K562 (cell line): ENCODE data around the gene LMO4. TPM values are rescaled to one million over a fixed set of nuclear protein-coding genes. Genes with fewer than 3 reads are reported as not detected.

ENCODE experiments used
- CXXC5 ChIP-seq: fragments of 250-450 bp; sonication (Bioruptor Pico); IDR thresholded peaks from 2 replicates; pipeline ENCODE4 v1.8.0; 2022; ENCODE audit warnings: inconsistent platforms, mild to moderate bottlenecking, moderate library complexity
- FOXO4 ChIP-seq: fragments of 450-650 bp; formaldehyde crosslinking; IDR thresholded peaks from 2 replicates; pipeline ENCODE4 v1.4.0; 2020; ENCODE audit warnings: mild to moderate bottlenecking, moderate library complexity
- GATAD2B ChIP-seq: fragments of 450-650 bp; IDR thresholded peaks from 2 replicates; pipeline ENCODE4 v1.6.1; 2017; ENCODE audit warnings: mild to moderate bottlenecking, borderline replicate concordance
- ILF3 ChIP-seq: fragments of 450-650 bp; IDR thresholded peaks from 2 replicates; pipeline ENCODE4 v1.6.1; 2018; ENCODE audit warnings: antibody characterized with exemption, mild to moderate bottlenecking, moderate library complexity, borderline replicate concordance
- KDM5B ChIP-seq: fragments of 200-600 bp; sonication (generic); IDR thresholded peaks from 2 replicates; pipeline ENCODE4 v1.6.1; 2012; ENCODE audit warnings: low read depth, mild to moderate bottlenecking, moderate library complexity, low read length, control low read depth, inconsistent platforms; ENCODE audit not compliant: insufficient replicate concordance
- NEUROD1 ChIP-seq: fragments of 150-350 bp; IDR thresholded peaks from 2 replicates; pipeline ENCODE4 v1.6.1; 2014; ENCODE audit warnings: borderline replicate concordance, low read length, low read depth; ENCODE audit not compliant: partially characterized antibody
- NONO ChIP-seq, 2 experiments: fragments of 200-400 bp in 1 of 2; fragments of 450-650 bp in 1 of 2; formaldehyde crosslinking in 1 of 2; IDR thresholded peaks; 2 replicates each; pipeline ENCODE4 v1.6.1; 2017; ENCODE audit warnings: low read depth in 2 of 2, mild to moderate bottlenecking in 2 of 2, moderate library complexity in 2 of 2, low read length in 1 of 2
- PCBP1 ChIP-seq: fragments of 200-400 bp; formaldehyde crosslinking; IDR thresholded peaks from 2 replicates; pipeline ENCODE4 v1.6.1; 2018; ENCODE audit warnings: mild to moderate bottlenecking, low read depth, low read length; ENCODE audit not compliant: poor library complexity, severe bottlenecking
- POLR2A ChIP-seq: fragments of 450-650 bp; conservative IDR thresholded peaks from 2 replicates; pipeline ENCODE4 v1.6.1; 2016
- POLR2H ChIP-seq: IDR thresholded peaks from 2 replicates; pipeline ENCODE4 v1.6.1; 2016; ENCODE audit warnings: missing genetic modification characterization, low read depth, mild to moderate bottlenecking, control low read depth, missing compliant biosample characterization, moderate library complexity
- POU5F1 ChIP-seq: fragments of 150-350 bp; IDR thresholded peaks from 2 replicates; pipeline ENCODE4 v1.6.1; 2014; ENCODE audit warnings: borderline replicate concordance, low read length, low read depth, mild to moderate bottlenecking; ENCODE audit not compliant: partially characterized antibody
- RFX1 ChIP-seq: fragments of 450-650 bp; IDR thresholded peaks from 2 replicates; pipeline ENCODE4 v1.6.1; 2016; ENCODE audit warnings: mild to moderate bottlenecking, moderate library complexity
- SMAD1 ChIP-seq: fragments of 150-350 bp; IDR thresholded peaks from 2 replicates; pipeline ENCODE4 v1.6.1; 2014; ENCODE audit warnings: low read length, low read depth; ENCODE audit not compliant: partially characterized antibody
- SP2 ChIP-seq: IDR thresholded peaks from 2 replicates; pipeline ENCODE4 v1.6.1; 2011; ENCODE audit warnings: mild to moderate bottlenecking, low read depth, low read length, moderate library complexity; ENCODE audit not compliant: poor library complexity, severe bottlenecking; ENCODE audit errors: extremely low read depth
- TCF7L2 ChIP-seq: fragments of 150-350 bp; IDR thresholded peaks from 2 replicates; pipeline ENCODE4 v1.6.1; 2016; ENCODE audit warnings: low read depth, mild to moderate bottlenecking, low read length, moderate library complexity
- TGIF2 ChIP-seq: sonication (generic); formaldehyde crosslinking; IDR thresholded peaks from 2 replicates; pipeline ENCODE4 v1.8.1; 2022; ENCODE audit warnings: mild to moderate bottlenecking, missing genetic modification reagents, moderate library complexity
- polyA plus RNA-seq, 8 experiments: library from polyadenylated mRNA; depleted of rRNA in 4 of 8; stranded (reverse) in 5 of 8; unstranded in 3 of 8; fragments of >200 nt; fragmentation: Nextera tagmentation in 2 of 8; fragmentation: Illumina TruSeq in 1 of 8; extraction: Ambion mirVana in 2 of 8; extraction: Trizol in 1 of 8; gene quantifications; 2 replicates each; pipeline versions ENCODE4 v1.2.1 to v1.2.3, GENCODE V29; 2011 to 2014; ENCODE audit warnings: inconsistent platforms in 1 of 8, missing spikeins in 1 of 8
- total RNA-seq, 7 experiments: library from RNA; depleted of rRNA in 6 of 7; stranded (reverse); fragments of >200 nt in 6 of 7; fragmentation: Illumina TruSeq in 2 of 7; extraction: Trizol in 2 of 7; gene quantifications; 2 replicates each; pipeline versions ENCODE4 v1.2.1 to v1.2.3, GENCODE V29; 2011 to 2021; ENCODE audit warnings: low replicate concordance in 1 of 7
- TF ChIP-seq, protein P1 (sequence below): sonication (generic); formaldehyde crosslinking; IDR thresholded peaks from 2 replicates; pipeline ENCODE4 v1.8.0; 2022; ENCODE audit warnings: missing genetic modification reagents, mild to moderate bottlenecking, borderline replicate concordance

The LMO4 gene
- total and polyA plus RNA-seq, 9 of the 15 experiments (the other 6 are each of a cell fraction or from before 2014, with no cell fraction given): 3.1 to 35.3 (median 22.4) TPM

DNA sequence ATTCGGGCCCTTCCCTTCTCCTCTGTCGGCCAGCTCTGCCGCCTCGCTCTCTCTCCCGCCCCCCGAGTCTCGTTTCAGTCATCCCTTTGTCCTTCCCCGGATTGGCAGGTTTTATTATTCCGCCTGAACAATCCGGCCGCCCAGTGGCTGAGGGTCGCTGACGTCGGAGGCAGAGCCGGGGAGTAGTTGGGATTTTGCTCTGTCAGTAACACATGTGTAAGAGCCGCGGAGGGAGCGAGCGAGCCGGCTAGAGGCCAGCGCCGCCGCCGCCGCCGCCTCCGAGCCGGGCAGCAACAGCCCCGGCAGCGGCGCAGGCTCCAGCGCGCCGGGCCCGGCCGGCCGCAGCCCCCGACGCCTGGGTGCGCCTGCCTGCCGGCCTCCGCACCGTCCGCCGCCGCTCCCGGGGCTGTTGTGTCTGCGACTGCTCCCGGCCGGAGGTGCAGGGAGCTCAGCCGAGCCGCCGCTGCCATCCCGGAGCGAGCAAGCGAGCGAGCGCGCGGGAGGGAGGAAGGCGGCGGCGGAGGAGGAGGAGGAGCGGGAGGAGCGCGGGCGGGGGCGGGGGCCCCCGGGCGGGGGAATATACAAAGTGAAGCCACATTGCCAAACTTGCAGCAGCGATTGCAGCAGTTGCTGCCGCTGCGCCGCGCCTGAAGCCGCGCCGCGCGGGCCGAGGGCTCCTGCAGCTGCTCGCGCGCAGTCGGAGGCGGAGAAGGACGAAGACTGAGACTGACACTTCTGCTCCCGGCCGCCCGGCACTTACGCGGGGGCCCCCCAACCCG, at the start of gene LMO4 (continued):
- TF ChIP-seq NEUROD1 (peak; percentile 65), KDM5B (peak; percentile 70), TGIF2 (CRISPR knock-in tag) (no peak), PCBP1 (peak; percentile 94), FOXO4 (CRISPR knock-in tag) (no peak), SP2 (peak; percentile 43), POLR2A (peak; percentile 85), GATAD2B (no peak; the same call in none of the 2 replicates), CXXC5 (CRISPR knock-in tag) (peak; percentile 78), SMAD1 (peak; percentile 60), TCF7L2 (no peak), POLR2H (peak; percentile 93), NONO (IDR thresholded peaks at IDR 0.05; ENCODE audit: low read depth in 2 of 2, low read length in 1 of 2) (peak; percentile 72 to 90), POU5F1 (no peak), RFX1 (no peak), ILF3 (no peak)
- TF ChIP-seq, protein P1, sequence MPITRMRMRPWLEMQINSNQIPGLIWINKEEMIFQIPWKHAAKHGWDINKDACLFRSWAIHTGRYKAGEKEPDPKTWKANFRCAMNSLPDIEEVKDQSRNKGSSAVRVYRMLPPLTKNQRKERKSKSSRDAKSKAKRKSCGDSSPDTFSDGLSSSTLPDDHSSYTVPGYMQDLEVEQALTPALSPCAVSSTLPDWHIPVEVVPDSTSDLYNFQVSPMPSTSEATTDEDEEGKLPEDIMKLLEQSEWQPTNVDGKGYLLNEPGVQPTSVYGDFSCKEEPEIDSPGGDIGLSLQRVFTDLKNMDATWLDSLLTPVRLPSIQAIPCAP (CRISPR knock-in tag): no peak
